Measurements from ENCODE around the gene ADGRD1. TPM values are rescaled to one million over a fixed set of nuclear protein-coding genes. Genes with fewer than 3 reads are reported as not detected.
"Not testable (repeated sequence)": the region's sequence is repeated elsewhere in the genome, so short reads cannot be mapped to it uniquely, and the experiment has no call there.

ADGRD1 gene
- total and polyA plus RNA-seq, 2 of the 8 experiments (the other 6 are each of a cell fraction or from before 2014, with no cell fraction given): 0.36 to 0.48 TPM

DNA sequence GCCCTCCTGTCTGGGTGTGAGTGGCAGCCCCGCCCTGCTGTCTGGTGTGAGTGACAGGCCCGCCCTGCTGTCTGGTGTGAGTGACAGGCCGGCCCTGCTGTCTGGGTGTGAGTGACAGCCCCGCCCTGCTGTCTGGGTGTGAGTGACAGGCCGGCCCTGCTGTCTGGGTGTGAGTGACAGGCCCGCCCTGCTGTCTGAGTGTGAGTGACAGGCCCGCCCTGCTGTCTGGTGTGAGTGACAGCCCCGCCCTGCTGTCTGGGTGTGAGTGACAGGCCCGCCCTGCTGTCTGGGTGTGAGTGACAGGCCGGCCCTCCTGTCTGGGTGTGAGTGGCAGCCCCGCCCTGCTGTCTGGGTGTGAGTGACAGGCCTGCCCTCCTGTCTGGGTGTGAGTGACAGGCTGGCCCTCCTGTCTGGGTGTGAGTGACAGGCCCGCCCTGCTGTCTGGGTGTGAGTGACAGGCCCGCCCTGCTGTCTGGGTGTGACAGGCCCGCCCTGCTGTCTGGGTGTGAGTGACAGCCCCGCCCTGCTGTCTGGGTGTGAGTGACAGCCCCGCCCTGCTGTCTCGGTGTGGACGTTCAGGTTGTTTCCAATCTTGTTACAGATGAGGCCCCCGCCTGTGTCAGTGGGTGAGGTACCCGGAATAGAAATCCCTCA lies 175.4 kb downstream of the ADGRD1 start:
- CTCF ChIA-PET (ENCODE audit: partially characterized antibody): interaction anchor here (3.2 to 3.3 kb wide), 2 partner anchors 13 to 24 kb away, joined by 16 to 25 read pairs; no protein-coding TSS in a partner anchor
- 87% methylated on average over 13 of the region's 20 CpGs; no CpG with 5 or more reads in 1 of the 2 experiments for whole genome bisulfite sequencing, 2 experiments (ENCODE audit: extremely low coverage in 1 of 2, insufficient coverage in 1 of 2, insufficient read length in 1 of 2, insufficient replicate concordance in 2 of 2, low coverage in 1 of 2, low lambda C conversion rate in 2 of 2, missing lambda C conversion rate in 1 of 2)

More for the DNA sequence above, 175.4 kb downstream of the ADGRD1 start:
- H3K4ac ChIP-seq (replicated peaks; ENCODE audit: insufficient read length, low read depth, low read length); H3K4me1 ChIP-seq (replicated peaks in 1 of 4; ENCODE audit: control insufficient read depth in 3 of 4, insufficient read depth in 4 of 4, low read length in 3 of 4); H3K27ac ChIP-seq (ENCODE audit: low read depth, low read length); POLR2A ChIA-PET (ENCODE audit: partially characterized antibody); DNase-seq (ENCODE audit: low read depth in 1 of 2, low spot score in 2 of 2); H2BK20ac ChIP-seq (ENCODE audit: low read length); H3K27me3 ChIP-seq (replicated peaks in 1 of 4; ENCODE audit: control insufficient read depth in 3 of 4, extremely low read depth in 1 of 4, insufficient read depth in 3 of 4, low read length in 3 of 4); H2BK120ac ChIP-seq (replicated peaks; ENCODE audit: low read depth, low read length); H3K18ac ChIP-seq (ENCODE audit: extremely low read depth, low read length); H4K8ac ChIP-seq (ENCODE audit: extremely low read depth, insufficient read depth, low read length); H3K9ac ChIP-seq (replicated peaks in 1 of 4; ENCODE audit: extremely low read depth in 1 of 4, low read depth in 3 of 4, low read length in 3 of 4); H3K9me3 ChIP-seq (ENCODE audit: insufficient read depth in 2 of 2, low read depth in 1 of 2, low read length in 1 of 2); H2BK12ac ChIP-seq (ENCODE audit: low read depth, low read length); H4K91ac ChIP-seq (replicated peaks; ENCODE audit: insufficient read length, low read length); H4K5ac ChIP-seq (ENCODE audit: insufficient read length, low read depth, low read length); H2BK5ac ChIP-seq (ENCODE audit: low read depth, low read length); H3K36me3 ChIP-seq (ENCODE audit: control insufficient read depth in 2 of 4, insufficient read depth in 4 of 4, low read length in 3 of 4); H2AFZ ChIP-seq (ENCODE audit: low read length); FAIRE-seq; H3K56ac ChIP-seq (replicated peaks; ENCODE audit: insufficient read length, low read depth, low read length); H4K20me1 ChIP-seq (replicated peaks in 1 of 2; ENCODE audit: control insufficient read depth in 1 of 2, insufficient read depth in 2 of 2, low read length in 2 of 2); H3K79me2 ChIP-seq (ENCODE audit: control insufficient read depth in 1 of 2, insufficient read depth in 2 of 2, low read length in 2 of 2); H2BK15ac ChIP-seq (ENCODE audit: low read length); H3K4me3 ChIP-seq (ENCODE audit: extremely low read depth in 1 of 4, insufficient read depth in 2 of 4, low read depth in 3 of 4, low read length in 4 of 4); H3K4me2 ChIP-seq (ENCODE audit: insufficient read depth in 1 of 2, low read depth in 2 of 2, low read length in 2 of 2); H3K23ac ChIP-seq (ENCODE audit: insufficient read length); H3K79me1 ChIP-seq (ENCODE audit: low read depth, low read length); H3K14ac ChIP-seq (ENCODE audit: insufficient read length); H2AK5ac ChIP-seq (ENCODE audit: low read depth, low read length); H3K23me2 ChIP-seq (ENCODE audit: low read depth, low read length): not testable (repeated sequence)

Data from H1 (cell line).